ENCODE results near the gene PDZRN4.

GRCh38 chr12:41287500-41288141 is 99.5 kb downstream of the PDZRN4 start:
- TF ChIP-seq, protein P1, sequence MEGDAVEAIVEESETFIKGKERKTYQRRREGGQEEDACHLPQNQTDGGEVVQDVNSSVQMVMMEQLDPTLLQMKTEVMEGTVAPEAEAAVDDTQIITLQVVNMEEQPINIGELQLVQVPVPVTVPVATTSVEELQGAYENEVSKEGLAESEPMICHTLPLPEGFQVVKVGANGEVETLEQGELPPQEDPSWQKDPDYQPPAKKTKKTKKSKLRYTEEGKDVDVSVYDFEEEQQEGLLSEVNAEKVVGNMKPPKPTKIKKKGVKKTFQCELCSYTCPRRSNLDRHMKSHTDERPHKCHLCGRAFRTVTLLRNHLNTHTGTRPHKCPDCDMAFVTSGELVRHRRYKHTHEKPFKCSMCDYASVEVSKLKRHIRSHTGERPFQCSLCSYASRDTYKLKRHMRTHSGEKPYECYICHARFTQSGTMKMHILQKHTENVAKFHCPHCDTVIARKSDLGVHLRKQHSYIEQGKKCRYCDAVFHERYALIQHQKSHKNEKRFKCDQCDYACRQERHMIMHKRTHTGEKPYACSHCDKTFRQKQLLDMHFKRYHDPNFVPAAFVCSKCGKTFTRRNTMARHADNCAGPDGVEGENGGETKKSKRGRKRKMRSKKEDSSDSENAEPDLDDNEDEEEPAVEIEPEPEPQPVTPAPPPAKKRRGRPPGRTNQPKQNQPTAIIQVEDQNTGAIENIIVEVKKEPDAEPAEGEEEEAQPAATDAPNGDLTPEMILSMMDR (conservative IDR thresholded peaks at IDR 0.05 in 1 of 2, IDR thresholded peaks at IDR 0.05 in 1 of 2; ENCODE audit: extremely low read depth in 1 of 2, insufficient read depth in 1 of 2, low read depth in 1 of 2, low read length in 2 of 2) = no peak
- TF ChIP-seq EZH2 (IDR thresholded peaks at IDR 0.05; ENCODE audit: borderline replicate concordance, low read length) = no peak
